Heart left ventricle (tissue), 13 donors: ENCODE results near the gene MAML3.

Experiments
- POLR2A ChIP-seq, 2 donors: fragments of 450-650 bp; IDR thresholded peaks; one replicate each; pipeline ENCODE4 v1.6.1; 2017; ENCODE audit warnings: antibody characterized with exemption in 2 of 2, mild to moderate bottlenecking in 2 of 2, moderate library complexity in 2 of 2
- TF ChIP-seq, protein P1 (sequence below), 12 donors: fragments of 200-600 bp; sonication (generic) in 4 of 12; IDR thresholded peaks; one replicate each; pipeline versions ENCODE4 v1.5.0 to v1.8.0; 2018 to 2022; ENCODE audit warnings: antibody characterized with exemption in 12 of 12, mild to moderate bottlenecking in 5 of 12
- donor health status: ischemic (EF 13 %, LVEDD 7.1; RV severe dilation, severe dysfunction).
- donor health status: DM: no; HTN: yes; CAD: no.
- donor health status: DM: no; HTN: no; CAD: no.
- donor health status: ischemic (EF 25% LVEDD 6.9; RV normal size, moderate dysfunction).
- donor health status: ischemic (EF 25% LVEDD 5.7; RV mildly dilated, moderate dysfunction).
- donor health status: ischemic (EF 35%, LVEDD 5.7; RV mildly dilated, moderate dysfunction).
- donor health status: nonischemic (EF 11% LVEDD 7.7; RV severe dilation, severe dysfunction).
- donor health status: DM: yes; HTN: yes; CAD: no.
- donor health status: PGD.
- donor health status: ischemic (EF 29% LVEDD 5.4; RV normal size, mild dysfunction).
- donor health status: nonischemic (EF 23%, LVEDD 6.1; RV moderate dilation, normal function).

DNA sequence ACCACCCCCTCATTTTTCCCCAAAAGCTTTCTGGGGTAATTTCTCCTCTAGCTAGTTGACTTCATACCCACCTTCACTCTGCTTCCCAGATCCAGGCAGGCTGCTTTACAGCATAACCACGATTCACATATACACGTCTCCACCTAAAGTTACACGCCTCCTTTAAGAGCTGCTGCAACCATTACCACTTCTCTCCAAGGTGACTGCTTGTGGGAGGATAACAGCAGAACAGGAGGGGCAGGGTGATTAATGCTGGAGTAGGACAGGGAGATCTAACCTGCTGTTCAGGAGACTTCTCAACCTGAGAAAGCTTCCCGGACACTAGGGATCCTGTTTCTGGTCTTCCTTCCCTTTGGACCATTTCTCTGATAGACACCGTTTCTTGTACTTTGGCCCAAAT is 411.0 kb downstream of the MAML3 start:
- no peak for TF ChIP-seq POLR2A (IDR thresholded peaks at IDR 0.05)
- TF ChIP-seq, protein P1, sequence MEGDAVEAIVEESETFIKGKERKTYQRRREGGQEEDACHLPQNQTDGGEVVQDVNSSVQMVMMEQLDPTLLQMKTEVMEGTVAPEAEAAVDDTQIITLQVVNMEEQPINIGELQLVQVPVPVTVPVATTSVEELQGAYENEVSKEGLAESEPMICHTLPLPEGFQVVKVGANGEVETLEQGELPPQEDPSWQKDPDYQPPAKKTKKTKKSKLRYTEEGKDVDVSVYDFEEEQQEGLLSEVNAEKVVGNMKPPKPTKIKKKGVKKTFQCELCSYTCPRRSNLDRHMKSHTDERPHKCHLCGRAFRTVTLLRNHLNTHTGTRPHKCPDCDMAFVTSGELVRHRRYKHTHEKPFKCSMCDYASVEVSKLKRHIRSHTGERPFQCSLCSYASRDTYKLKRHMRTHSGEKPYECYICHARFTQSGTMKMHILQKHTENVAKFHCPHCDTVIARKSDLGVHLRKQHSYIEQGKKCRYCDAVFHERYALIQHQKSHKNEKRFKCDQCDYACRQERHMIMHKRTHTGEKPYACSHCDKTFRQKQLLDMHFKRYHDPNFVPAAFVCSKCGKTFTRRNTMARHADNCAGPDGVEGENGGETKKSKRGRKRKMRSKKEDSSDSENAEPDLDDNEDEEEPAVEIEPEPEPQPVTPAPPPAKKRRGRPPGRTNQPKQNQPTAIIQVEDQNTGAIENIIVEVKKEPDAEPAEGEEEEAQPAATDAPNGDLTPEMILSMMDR (IDR thresholded peaks at IDR 0.05), result no peak
